HepG2 (cell line): ENCODE results near the gene ARID5B. TPM values are rescaled to one million over a fixed set of nuclear protein-coding genes. Genes with fewer than 3 reads are reported as not detected.

Experiments used
- ASH2L ChIP-seq: fragments of 300-600, 200-600 bp; sonication (generic); IDR thresholded peaks from 2 replicates; pipeline ENCODE4 v1.7.0; 2017; ENCODE audit warnings: low read depth, mild to moderate bottlenecking, moderate library complexity, mixed read lengths, low read length; ENCODE audit not compliant: insufficient read length
- HMGXB4 ChIP-seq, 2 experiments: sonication (generic) in 1 of 2; formaldehyde crosslinking in 1 of 2; IDR thresholded peaks; 2 replicates each; pipeline versions ENCODE4 v1.4.0 to v1.6.1; 2018 to 2020; ENCODE audit warnings: missing genetic modification reagents in 2 of 2, borderline replicate concordance in 1 of 2, low read depth in 1 of 2, mild to moderate bottlenecking in 1 of 2, missing biosample characterization in 1 of 2
- HNF4A ChIP-seq: sonication (generic); formaldehyde crosslinking; IDR thresholded peaks from 2 replicates; pipeline ENCODE4 v1.4.0; 2020; ENCODE audit warnings: missing genetic modification reagents
- SAP130 ChIP-seq: IDR thresholded peaks from 2 replicates; pipeline ENCODE4 v1.6.1; 2016; ENCODE audit warnings: low read depth
- ZBTB20 ChIP-seq: sonication (generic); formaldehyde crosslinking; IDR thresholded peaks from 2 replicates; pipeline ENCODE4 v1.8.1; 2023; ENCODE audit warnings: missing genetic modification reagents, low read depth, mild to moderate bottlenecking, borderline replicate concordance
- ZNF501 ChIP-seq: sonication (generic); formaldehyde crosslinking; IDR thresholded peaks from 2 replicates; pipeline ENCODE4 v1.5.1; 2020; ENCODE audit warnings: mild to moderate bottlenecking, moderate library complexity, missing genetic modification reagents
- ZNF512B ChIP-seq: sonication (generic); formaldehyde crosslinking; IDR thresholded peaks from 2 replicates; pipeline ENCODE4 v1.5.1; 2020; ENCODE audit warnings: missing genetic modification reagents, mild to moderate bottlenecking, borderline replicate concordance
- ZNF678 ChIP-seq: sonication (generic); formaldehyde crosslinking; IDR thresholded peaks from 2 replicates; pipeline ENCODE4 v1.4.0; 2020; ENCODE audit warnings: mild to moderate bottlenecking, missing genetic modification reagents
- ZSCAN21 ChIP-seq: sonication (generic); formaldehyde crosslinking; IDR thresholded peaks from 2 replicates; pipeline ENCODE4 v1.8.0; 2022; ENCODE audit warnings: mild to moderate bottlenecking, missing genetic modification reagents, moderate library complexity, borderline replicate concordance
- polyA plus RNA-seq, 8 experiments: library from polyadenylated mRNA; depleted of rRNA in 3 of 8; stranded (reverse) in 7 of 8; unstranded in 1 of 8; fragments of >200 nt; fragmentation: Illumina TruSeq in 4 of 8; extraction: Trizol in 4 of 8; gene quantifications; 2 replicates each; pipeline versions ENCODE4 v1.2.1 to v1.2.3, GENCODE V29; 2011 to 2016; ENCODE audit warnings: low read depth in 4 of 8, missing spikeins in 1 of 8, mixed read lengths in 1 of 8; ENCODE audit not compliant: insufficient read depth in 1 of 8
- total RNA-seq, 5 experiments: library from RNA; depleted of rRNA; stranded (reverse); fragments of >200 nt; fragmentation: Illumina TruSeq; extraction: Trizol; gene quantifications; 2 replicates each; pipeline ENCODE4 v1.2.3, GENCODE V29; 2016; ENCODE audit warnings: low read depth in 1 of 5
- TF ChIP-seq, protein P1 (sequence below): sonication (generic); formaldehyde crosslinking; IDR thresholded peaks from 2 replicates; pipeline ENCODE4 v1.4.0; 2020; ENCODE audit warnings: low read depth, mild to moderate bottlenecking, missing genetic modification reagents
- TF ChIP-seq, protein P2 (sequence below): IDR thresholded peaks from 2 replicates; pipeline ENCODE4 v1.4.0; 2020; ENCODE audit warnings: mild to moderate bottlenecking, missing genetic modification reagents
- TF ChIP-seq, protein P3 (sequence below): sonication (generic); formaldehyde crosslinking; IDR thresholded peaks from 2 replicates; pipeline ENCODE4 v1.5.1; 2020; ENCODE audit warnings: mild to moderate bottlenecking, missing genetic modification reagents, borderline replicate concordance

Gene ARID5B
- total and polyA plus RNA-seq, 2 of the 13 experiments (the other 11 are each of a cell fraction or from before 2014, with no cell fraction given), result 6.2 to 21.1 TPM

GRCh38 chr10:62008196-62008595, 106.7 kb downstream of the ARID5B start (continued):
- TF ChIP-seq HMGXB4 (CRISPR knock-in tag; IDR thresholded peaks at IDR 0.05; ENCODE audit: borderline replicate concordance in 1 of 2, low read depth in 1 of 2) (no peak), HNF4A (CRISPR knock-in tag) (peak; percentile 76), ASH2L (no peak), ZNF678 (no peak), ZSCAN21 (CRISPR knock-in tag) (no peak), ZBTB20 (CRISPR knock-in tag) (peak; percentile 80; the same call in 1 of the 2 replicates), ZNF501 (CRISPR knock-in tag) (peak; percentile 64), SAP130 (CRISPR knock-in tag) (peak; percentile 50; the same call in 1 of the 2 replicates), ZNF512B (CRISPR knock-in tag) (no peak)
- TF ChIP-seq, protein P1, sequence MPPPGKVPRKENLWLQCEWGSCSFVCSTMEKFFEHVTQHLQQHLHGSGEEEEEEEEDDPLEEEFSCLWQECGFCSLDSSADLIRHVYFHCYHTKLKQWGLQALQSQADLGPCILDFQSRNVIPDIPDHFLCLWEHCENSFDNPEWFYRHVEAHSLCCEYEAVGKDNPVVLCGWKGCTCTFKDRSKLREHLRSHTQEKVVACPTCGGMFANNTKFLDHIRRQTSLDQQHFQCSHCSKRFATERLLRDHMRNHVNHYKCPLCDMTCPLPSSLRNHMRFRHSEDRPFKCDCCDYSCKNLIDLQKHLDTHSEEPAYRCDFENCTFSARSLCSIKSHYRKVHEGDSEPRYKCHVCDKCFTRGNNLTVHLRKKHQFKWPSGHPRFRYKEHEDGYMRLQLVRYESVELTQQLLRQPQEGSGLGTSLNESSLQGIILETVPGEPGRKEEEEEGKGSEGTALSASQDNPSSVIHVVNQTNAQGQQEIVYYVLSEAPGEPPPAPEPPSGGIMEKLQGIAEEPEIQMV, result no peak
- TF ChIP-seq, protein P2, sequence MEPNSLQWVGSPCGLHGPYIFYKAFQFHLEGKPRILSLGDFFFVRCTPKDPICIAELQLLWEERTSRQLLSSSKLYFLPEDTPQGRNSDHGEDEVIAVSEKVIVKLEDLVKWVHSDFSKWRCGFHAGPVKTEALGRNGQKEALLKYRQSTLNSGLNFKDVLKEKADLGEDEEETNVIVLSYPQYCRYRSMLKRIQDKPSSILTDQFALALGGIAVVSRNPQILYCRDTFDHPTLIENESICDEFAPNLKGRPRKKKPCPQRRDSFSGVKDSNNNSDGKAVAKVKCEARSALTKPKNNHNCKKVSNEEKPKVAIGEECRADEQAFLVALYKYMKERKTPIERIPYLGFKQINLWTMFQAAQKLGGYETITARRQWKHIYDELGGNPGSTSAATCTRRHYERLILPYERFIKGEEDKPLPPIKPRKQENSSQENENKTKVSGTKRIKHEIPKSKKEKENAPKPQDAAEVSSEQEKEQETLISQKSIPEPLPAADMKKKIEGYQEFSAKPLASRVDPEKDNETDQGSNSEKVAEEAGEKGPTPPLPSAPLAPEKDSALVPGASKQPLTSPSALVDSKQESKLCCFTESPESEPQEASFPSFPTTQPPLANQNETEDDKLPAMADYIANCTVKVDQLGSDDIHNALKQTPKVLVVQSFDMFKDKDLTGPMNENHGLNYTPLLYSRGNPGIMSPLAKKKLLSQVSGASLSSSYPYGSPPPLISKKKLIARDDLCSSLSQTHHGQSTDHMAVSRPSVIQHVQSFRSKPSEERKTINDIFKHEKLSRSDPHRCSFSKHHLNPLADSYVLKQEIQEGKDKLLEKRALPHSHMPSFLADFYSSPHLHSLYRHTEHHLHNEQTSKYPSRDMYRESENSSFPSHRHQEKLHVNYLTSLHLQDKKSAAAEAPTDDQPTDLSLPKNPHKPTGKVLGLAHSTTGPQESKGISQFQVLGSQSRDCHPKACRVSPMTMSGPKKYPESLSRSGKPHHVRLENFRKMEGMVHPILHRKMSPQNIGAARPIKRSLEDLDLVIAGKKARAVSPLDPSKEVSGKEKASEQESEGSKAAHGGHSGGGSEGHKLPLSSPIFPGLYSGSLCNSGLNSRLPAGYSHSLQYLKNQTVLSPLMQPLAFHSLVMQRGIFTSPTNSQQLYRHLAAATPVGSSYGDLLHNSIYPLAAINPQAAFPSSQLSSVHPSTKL (CRISPR knock-in tag), result 0 out of 2 replicates have a peak, but pooled peaks have one; percentile 32
- TF ChIP-seq, protein P3, sequence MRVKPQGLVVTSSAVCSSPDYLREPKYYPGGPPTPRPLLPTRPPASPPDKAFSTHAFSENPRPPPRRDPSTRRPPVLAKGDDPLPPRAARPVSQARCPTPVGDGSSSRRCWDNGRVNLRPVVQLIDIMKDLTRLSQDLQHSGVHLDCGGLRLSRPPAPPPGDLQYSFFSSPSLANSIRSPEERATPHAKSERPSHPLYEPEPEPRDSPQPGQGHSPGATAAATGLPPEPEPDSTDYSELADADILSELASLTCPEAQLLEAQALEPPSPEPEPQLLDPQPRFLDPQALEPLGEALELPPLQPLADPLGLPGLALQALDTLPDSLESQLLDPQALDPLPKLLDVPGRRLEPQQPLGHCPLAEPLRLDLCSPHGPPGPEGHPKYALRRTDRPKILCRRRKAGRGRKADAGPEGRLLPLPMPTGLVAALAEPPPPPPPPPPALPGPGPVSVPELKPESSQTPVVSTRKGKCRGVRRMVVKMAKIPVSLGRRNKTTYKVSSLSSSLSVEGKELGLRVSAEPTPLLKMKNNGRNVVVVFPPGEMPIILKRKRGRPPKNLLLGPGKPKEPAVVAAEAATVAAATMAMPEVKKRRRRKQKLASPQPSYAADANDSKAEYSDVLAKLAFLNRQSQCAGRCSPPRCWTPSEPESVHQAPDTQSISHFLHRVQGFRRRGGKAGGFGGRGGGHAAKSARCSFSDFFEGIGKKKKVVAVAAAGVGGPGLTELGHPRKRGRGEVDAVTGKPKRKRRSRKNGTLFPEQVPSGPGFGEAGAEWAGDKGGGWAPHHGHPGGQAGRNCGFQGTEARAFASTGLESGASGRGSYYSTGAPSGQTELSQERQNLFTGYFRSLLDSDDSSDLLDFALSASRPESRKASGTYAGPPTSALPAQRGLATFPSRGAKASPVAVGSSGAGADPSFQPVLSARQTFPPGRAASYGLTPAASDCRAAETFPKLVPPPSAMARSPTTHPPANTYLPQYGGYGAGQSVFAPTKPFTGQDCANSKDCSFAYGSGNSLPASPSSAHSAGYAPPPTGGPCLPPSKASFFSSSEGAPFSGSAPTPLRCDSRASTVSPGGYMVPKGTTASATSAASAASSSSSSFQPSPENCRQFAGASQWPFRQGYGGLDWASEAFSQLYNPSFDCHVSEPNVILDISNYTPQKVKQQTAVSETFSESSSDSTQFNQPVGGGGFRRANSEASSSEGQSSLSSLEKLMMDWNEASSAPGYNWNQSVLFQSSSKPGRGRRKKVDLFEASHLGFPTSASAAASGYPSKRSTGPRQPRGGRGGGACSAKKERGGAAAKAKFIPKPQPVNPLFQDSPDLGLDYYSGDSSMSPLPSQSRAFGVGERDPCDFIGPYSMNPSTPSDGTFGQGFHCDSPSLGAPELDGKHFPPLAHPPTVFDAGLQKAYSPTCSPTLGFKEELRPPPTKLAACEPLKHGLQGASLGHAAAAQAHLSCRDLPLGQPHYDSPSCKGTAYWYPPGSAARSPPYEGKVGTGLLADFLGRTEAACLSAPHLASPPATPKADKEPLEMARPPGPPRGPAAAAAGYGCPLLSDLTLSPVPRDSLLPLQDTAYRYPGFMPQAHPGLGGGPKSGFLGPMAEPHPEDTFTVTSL (CRISPR knock-in tag), result peak; percentile 31; the same call in 1 of the 2 replicates
